GM23338 (cell line): ENCODE data around the gene PDYN. TPM values are rescaled to one million over a fixed set of nuclear protein-coding genes. Genes with fewer than 3 reads are reported as not detected.

Experiments
- ATAC-seq: fragments of 200-7000 bp; cut with Tn5 transposase; 3 replicates; pipeline ENCODE4 v1.9.1; 2020
- DNase-seq: peaks from one replicate; pipeline ENCODE4 v3.0.0-alpha.2; 2015; ENCODE audit warnings: low spot score
- H2AFZ ChIP-seq: fragments of 200-600 bp; sonication (generic); 2 replicates; pipeline ENCODE4 v1.8.0; 2016; ENCODE audit warnings: antibody characterized with exemption, mild to moderate bottlenecking, moderate library complexity
- H3F3A ChIP-seq: fragments of 200-600 bp; sonication (generic); replicated peaks from 2 replicates; pipeline ENCODE4 v1.8.0; 2017; ENCODE audit warnings: antibody characterized with exemption, mixed run types, low read depth
- H3K27ac ChIP-seq: fragments of 200-600 bp; sonication (generic); 2 replicates; pipeline ENCODE4 v1.6.1; 2016; ENCODE audit warnings: low read depth
- H3K27me3 ChIP-seq: fragments of 200-600 bp; sonication (generic); 2 replicates; pipeline ENCODE4 v1.8.0; 2016; ENCODE audit warnings: mild to moderate bottlenecking, mixed run types, moderate library complexity; ENCODE audit not compliant: insufficient read depth
- H3K36me3 ChIP-seq: fragments of 200-600 bp; sonication (generic); 2 replicates; pipeline ENCODE4 v1.8.0; 2016; ENCODE audit warnings: mild to moderate bottlenecking; ENCODE audit not compliant: insufficient read depth
- H3K4me1 ChIP-seq: fragments of 200-600 bp; sonication (generic); 2 replicates; pipeline ENCODE4 v1.8.0; 2016; ENCODE audit warnings: mild to moderate bottlenecking, moderate library complexity; ENCODE audit not compliant: insufficient read depth
- H3K4me2 ChIP-seq: fragments of 200-600 bp; sonication (generic); 2 replicates; pipeline ENCODE4 v1.7.1; 2017; ENCODE audit warnings: mixed run types
- H3K4me3 ChIP-seq: fragments of 200-600 bp; sonication (generic); 2 replicates; pipeline ENCODE4 v1.6.1; 2016; ENCODE audit warnings: mixed run types
- H3K79me2 ChIP-seq: fragments of 200-600 bp; sonication (generic); replicated peaks from 2 replicates; pipeline ENCODE4 v1.8.0; 2017; ENCODE audit warnings: mild to moderate bottlenecking; ENCODE audit not compliant: insufficient read depth
- H3K9me2 ChIP-seq: fragments of 200-600 bp; sonication (generic); 2 replicates; pipeline ENCODE4 v1.8.0; 2017; ENCODE audit not compliant: insufficient read depth
- H4K20me1 ChIP-seq: fragments of 200-600 bp; sonication (generic); replicated peaks from 2 replicates; pipeline ENCODE4 v1.8.0; 2017; ENCODE audit warnings: mild to moderate bottlenecking; ENCODE audit not compliant: insufficient read depth
- H3K27ac Mint-ChIP-seq: 2 replicates; pipeline ENCODE4 v1.8.0; 2020; ENCODE audit warnings: inconsistent platforms, mild to moderate bottlenecking, moderate library complexity, mixed read lengths
- H3K27me3 Mint-ChIP-seq: 3 replicates; pipeline ENCODE4 v1.8.0; 2022; ENCODE audit warnings: low read depth, mild to moderate bottlenecking, moderate library complexity, mixed read lengths, inconsistent platforms; ENCODE audit not compliant: insufficient read depth, poor library complexity
- H3K36me3 Mint-ChIP-seq: 3 replicates; pipeline ENCODE4 v1.8.0; 2021; ENCODE audit warnings: low read depth, mild to moderate bottlenecking, inconsistent platforms, moderate library complexity, mixed read lengths
- H3K4me1 Mint-ChIP-seq: 3 replicates; pipeline ENCODE4 v1.8.0; 2020; ENCODE audit warnings: mild to moderate bottlenecking, inconsistent platforms, mixed read lengths
- H3K4me3 Mint-ChIP-seq: 3 replicates; pipeline ENCODE4 v1.8.0; 2021; ENCODE audit warnings: moderate library complexity, mild to moderate bottlenecking, inconsistent platforms, mixed read lengths
- H3K9me3 Mint-ChIP-seq: 3 replicates; pipeline ENCODE4 v1.8.0; 2020; ENCODE audit warnings: moderate library complexity, mild to moderate bottlenecking, inconsistent platforms, mixed read lengths
- JUNB ChIP-seq: IDR thresholded peaks from one replicate; pipeline ENCODE4 v1.6.1; 2016; ENCODE audit warnings: antibody characterized with exemption; ENCODE audit not compliant: unreplicated experiment
- NANOG ChIP-seq: IDR thresholded peaks from 2 replicates; pipeline ENCODE4 v1.6.1; 2016; ENCODE audit warnings: antibody characterized with exemption, borderline replicate concordance
- ZNF114 ChIP-seq: fragments of 250-450 bp; sonication (Bioruptor Pico); IDR thresholded peaks from 2 replicates; pipeline ENCODE4 v1.5.0; 2020; ENCODE audit warnings: mild to moderate bottlenecking, moderate library complexity
- ZNF331 ChIP-seq: fragments of 250-450 bp; sonication (Bioruptor Pico); IDR thresholded peaks from 2 replicates; pipeline ENCODE4 v1.5.0; 2020; ENCODE audit warnings: low read depth, mild to moderate bottlenecking, moderate library complexity
- polyA plus RNA-seq: library from polyadenylated mRNA; unstranded; fragments of >200 nt; fragmentation: Nextera tagmentation; extraction: Ambion mirVana; gene quantifications from 2 replicates; pipeline ENCODE4 v1.2.1, GENCODE V29; 2016
- total RNA-seq: library from RNA; depleted of rRNA; stranded (reverse); fragments of >200 nt; shearing (Covaris generic); gene quantifications from 2 replicates; pipeline ENCODE4 v1.2.3, GENCODE V29; 2014
- TF ChIP-seq, protein P1 (sequence below): IDR thresholded peaks from one replicate; pipeline ENCODE4 v1.6.1; 2018; ENCODE audit warnings: antibody characterized with exemption; ENCODE audit not compliant: unreplicated experiment
- TF ChIP-seq, protein P2 (sequence below), 2 experiments: fragments of 200-600 bp in 1 of 2; sonication (generic) in 1 of 2; conservative IDR thresholded peaks; 2 replicates each; pipeline versions ENCODE4 v1.5.1 to v1.6.1; 2016 to 2017; ENCODE audit warnings: antibody characterized with exemption in 2 of 2, low read depth in 2 of 2, mild to moderate bottlenecking in 2 of 2, moderate library complexity in 1 of 2

The PDYN gene
- total and polyA plus RNA-seq, 2 experiments from 2014 or later: 0.21 to 0.24 TPM

GRCh38 chr20:2005831-2006426 lies 12.1 kb upstream of the PDYN start:
- Histone ChIP-seq H3F3A (no peaks in the 10 kb centered on the region), H3K4me2 (no peak overlapping the region), H3K27me3 (peaks cover 10% of the 10 kb centered on the region), H3K79me2 (no peaks in the 10 kb centered on the region), H3K27ac (no peak overlapping the region), H3K4me1 (peaks cover 14% of the 10 kb centered on the region; the same call in 1 of the 2 replicates), H3K9me2 (no peaks in the 10 kb centered on the region), H3K36me3 (no peaks in the 10 kb centered on the region), H4K20me1 (no peaks in the 10 kb centered on the region), H3K4me3 (no peak overlapping the region), H2AFZ (no peak overlapping the region)
- Mint-ChIP-seq H3K9me3 (no peaks in the 10 kb centered on the region), H3K4me3 (no peak overlapping the region), H3K4me1 (peaks cover 15% of the 10 kb centered on the region; the same call in 2 of the 3 replicates), H3K27me3 (peaks cover 16% of the 10 kb centered on the region), H3K36me3 (no peaks in the 10 kb centered on the region), H3K27ac (no peak overlapping the region)
- ATAC-seq (peak; percentile 74), DNase-seq (peak; percentile 91)
- no peak for TF ChIP-seq ZNF331 (CRISPR knock-in tag)
- no peak for TF ChIP-seq ZNF114 (CRISPR knock-in tag)
- TF ChIP-seq, protein P1, sequence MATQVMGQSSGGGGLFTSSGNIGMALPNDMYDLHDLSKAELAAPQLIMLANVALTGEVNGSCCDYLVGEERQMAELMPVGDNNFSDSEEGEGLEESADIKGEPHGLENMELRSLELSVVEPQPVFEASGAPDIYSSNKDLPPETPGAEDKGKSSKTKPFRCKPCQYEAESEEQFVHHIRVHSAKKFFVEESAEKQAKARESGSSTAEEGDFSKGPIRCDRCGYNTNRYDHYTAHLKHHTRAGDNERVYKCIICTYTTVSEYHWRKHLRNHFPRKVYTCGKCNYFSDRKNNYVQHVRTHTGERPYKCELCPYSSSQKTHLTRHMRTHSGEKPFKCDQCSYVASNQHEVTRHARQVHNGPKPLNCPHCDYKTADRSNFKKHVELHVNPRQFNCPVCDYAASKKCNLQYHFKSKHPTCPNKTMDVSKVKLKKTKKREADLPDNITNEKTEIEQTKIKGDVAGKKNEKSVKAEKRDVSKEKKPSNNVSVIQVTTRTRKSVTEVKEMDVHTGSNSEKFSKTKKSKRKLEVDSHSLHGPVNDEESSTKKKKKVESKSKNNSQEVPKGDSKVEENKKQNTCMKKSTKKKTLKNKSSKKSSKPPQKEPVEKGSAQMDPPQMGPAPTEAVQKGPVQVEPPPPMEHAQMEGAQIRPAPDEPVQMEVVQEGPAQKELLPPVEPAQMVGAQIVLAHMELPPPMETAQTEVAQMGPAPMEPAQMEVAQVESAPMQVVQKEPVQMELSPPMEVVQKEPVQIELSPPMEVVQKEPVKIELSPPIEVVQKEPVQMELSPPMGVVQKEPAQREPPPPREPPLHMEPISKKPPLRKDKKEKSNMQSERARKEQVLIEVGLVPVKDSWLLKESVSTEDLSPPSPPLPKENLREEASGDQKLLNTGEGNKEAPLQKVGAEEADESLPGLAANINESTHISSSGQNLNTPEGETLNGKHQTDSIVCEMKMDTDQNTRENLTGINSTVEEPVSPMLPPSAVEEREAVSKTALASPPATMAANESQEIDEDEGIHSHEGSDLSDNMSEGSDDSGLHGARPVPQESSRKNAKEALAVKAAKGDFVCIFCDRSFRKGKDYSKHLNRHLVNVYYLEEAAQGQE: peak; percentile 97
- no peak for TF ChIP-seq NANOG
- TF ChIP-seq, protein P2, sequence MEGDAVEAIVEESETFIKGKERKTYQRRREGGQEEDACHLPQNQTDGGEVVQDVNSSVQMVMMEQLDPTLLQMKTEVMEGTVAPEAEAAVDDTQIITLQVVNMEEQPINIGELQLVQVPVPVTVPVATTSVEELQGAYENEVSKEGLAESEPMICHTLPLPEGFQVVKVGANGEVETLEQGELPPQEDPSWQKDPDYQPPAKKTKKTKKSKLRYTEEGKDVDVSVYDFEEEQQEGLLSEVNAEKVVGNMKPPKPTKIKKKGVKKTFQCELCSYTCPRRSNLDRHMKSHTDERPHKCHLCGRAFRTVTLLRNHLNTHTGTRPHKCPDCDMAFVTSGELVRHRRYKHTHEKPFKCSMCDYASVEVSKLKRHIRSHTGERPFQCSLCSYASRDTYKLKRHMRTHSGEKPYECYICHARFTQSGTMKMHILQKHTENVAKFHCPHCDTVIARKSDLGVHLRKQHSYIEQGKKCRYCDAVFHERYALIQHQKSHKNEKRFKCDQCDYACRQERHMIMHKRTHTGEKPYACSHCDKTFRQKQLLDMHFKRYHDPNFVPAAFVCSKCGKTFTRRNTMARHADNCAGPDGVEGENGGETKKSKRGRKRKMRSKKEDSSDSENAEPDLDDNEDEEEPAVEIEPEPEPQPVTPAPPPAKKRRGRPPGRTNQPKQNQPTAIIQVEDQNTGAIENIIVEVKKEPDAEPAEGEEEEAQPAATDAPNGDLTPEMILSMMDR (conservative IDR thresholded peaks at IDR 0.05; ENCODE audit: low read depth in 2 of 2): peak in 1 of 2 experiments; percentile 18; a peak in 1 of 4 replicates

DNA sequence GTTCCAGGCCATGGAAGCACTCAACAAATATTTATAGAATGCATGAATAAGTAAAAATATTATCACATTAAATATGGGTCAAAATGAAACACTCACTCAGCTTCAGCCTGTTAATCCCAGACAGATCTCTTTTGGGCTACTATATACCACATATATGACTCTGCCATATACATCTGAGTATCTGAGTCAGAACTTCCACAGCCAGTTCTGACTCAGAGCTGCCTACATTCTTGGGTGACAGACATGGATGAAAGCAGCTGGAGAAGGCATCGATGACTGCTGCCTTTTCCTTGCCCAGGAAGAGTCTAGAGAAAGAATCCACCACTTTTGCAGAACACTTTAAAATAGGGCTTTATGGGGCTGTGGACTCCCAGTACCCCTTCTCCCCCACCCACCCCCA lies 11.5 kb upstream of the PDYN start:
- Histone ChIP-seq H3K27me3 (peaks cover 10% of the 10 kb centered on the region), H3K79me2 (no peaks in the 10 kb centered on the region), H3K36me3 (no peaks in the 10 kb centered on the region), H2AFZ (no peak overlapping the region), H3K4me2 (no peak overlapping the region), H3K27ac (no peak overlapping the region), H3K9me2 (no peaks in the 10 kb centered on the region), H4K20me1 (no peaks in the 10 kb centered on the region), H3F3A (no peaks in the 10 kb centered on the region), H3K4me3 (no peak overlapping the region), H3K4me1 (peaks cover 14% of the 10 kb centered on the region; the same call in 1 of the 2 replicates)
- DNase-seq (no peak), ATAC-seq (no peak)
- H3K4me3 Mint-ChIP-seq: no peak overlapping the region
- H3K4me1 Mint-ChIP-seq: peaks cover 15% of the 10 kb centered on the region; the same call in 2 of the 3 replicates
- H3K27ac Mint-ChIP-seq: no peak overlapping the region
- H3K36me3 Mint-ChIP-seq: no peaks in the 10 kb centered on the region
- no peaks in the 10 kb centered on the region for H3K9me3 Mint-ChIP-seq
- H3K27me3 Mint-ChIP-seq: peaks cover 16% of the 10 kb centered on the region
- TF ChIP-seq JUNB: no peak
- TF ChIP-seq, protein P1: no peak
